Spleen (tissue), 11 donors: Measurements from ENCODE around the gene IL3RA. TPM values are rescaled to one million over a fixed set of nuclear protein-coding genes. Genes with fewer than 3 reads are reported as not detected.
A peak's percentile ranks its signal among the peaks of the same experiment; 100 is the strongest.

Experiments used
- DNase-seq: peaks from one replicate; pipeline ENCODE4 v3.0.0-alpha.2; 2020
- H3K27ac ChIP-seq, 8 donors: fragments of 200-600 bp; sonication (generic) in 7 of 8; 1 replicate in 4 of 8; 2 replicates in 4 of 8; pipeline versions ENCODE4 v1.5.0 to v1.8.0; 2016 to 2021; ENCODE audit warnings: inconsistent platforms in 4 of 8, mild to moderate bottlenecking in 4 of 8, moderate library complexity in 1 of 8
- H3K27me3 ChIP-seq, 7 donors: fragments of 200-600 bp; sonication (generic) in 6 of 7; replicated peaks in 1 of 7; 1 replicate in 4 of 7; 2 replicates in 3 of 7; pipeline versions ENCODE4 v1.5.0 to v1.8.0; 2016 to 2021; ENCODE audit warnings: inconsistent platforms in 3 of 7, mild to moderate bottlenecking in 1 of 7
- H3K36me3 ChIP-seq, 6 donors: fragments of 200-600 bp; sonication (generic) in 5 of 6; 1 replicate in 4 of 6; 2 replicates in 2 of 6; pipeline versions ENCODE4 v1.5.0 to v1.8.0; 2016 to 2021; ENCODE audit warnings: inconsistent platforms in 2 of 6
- H3K4me1 ChIP-seq, 6 donors: fragments of 200-600 bp; sonication (generic) in 5 of 6; 1 replicate in 3 of 6; 2 replicates in 3 of 6; pipeline versions ENCODE4 v1.5.0 to v1.8.0; 2016 to 2021; ENCODE audit warnings: inconsistent platforms in 3 of 6
- H3K4me3 ChIP-seq, 8 donors: fragments of 200-600 bp; sonication (generic) in 7 of 8; 1 replicate in 4 of 8; 2 replicates in 4 of 8; pipeline versions ENCODE4 v1.5.0 to v1.8.0; 2016 to 2021; ENCODE audit warnings: inconsistent platforms in 4 of 8, mild to moderate bottlenecking in 4 of 8, moderate library complexity in 2 of 8
- H3K9me3 ChIP-seq, 8 donors: fragments of 200-600 bp; sonication (generic) in 7 of 8; 1 replicate in 4 of 8; 2 replicates in 4 of 8; pipeline versions ENCODE4 v1.5.0 to v1.8.0; 2016 to 2021; ENCODE audit warnings: inconsistent platforms in 4 of 8
- CTCF ChIP-seq, 11 experiments: fragments of 200-600 bp in 7 of 11; fragments of 450-650 bp in 4 of 11; sonication (generic) in 4 of 11; IDR thresholded peaks in 8 of 11; conservative IDR thresholded peaks in 3 of 11; 1 replicate in 7 of 11; 2 replicates in 4 of 11; pipeline versions ENCODE4 v1.4.0 to v1.8.0; 2016 to 2021; ENCODE audit warnings: antibody characterized with exemption in 11 of 11, inconsistent platforms in 4 of 11, mild to moderate bottlenecking in 1 of 11
- POLR2A ChIP-seq, 3 donors: fragments of 450-650 bp; IDR thresholded peaks; one replicate each; pipeline ENCODE4 v1.5.1; 2017; ENCODE audit warnings: antibody characterized with exemption in 3 of 3, mild to moderate bottlenecking in 1 of 3
- POLR2AphosphoS5 ChIP-seq, 3 donors: sonication (generic); formaldehyde crosslinking; IDR thresholded peaks; one replicate each; pipeline ENCODE4 v1.5.1; 2017; ENCODE audit warnings: antibody characterized with exemption in 3 of 3
- WGBS, 5 donors: extraction: QIAGEN DNeasy Blood & Tissue Kit in 3 of 5; methylation state at CpG; one replicate each; pipeline versions ENCODE4 v1.1.5 to v1.1.7; 2013 to 2018; 5-methylcytosine and 5-hydroxymethylcytosine counted together
- intact Hi-C: fragments of 100-400 bp; cut with DNase I; formaldehyde crosslinking; loops from one replicate; pipeline ENCODE4 v1.15.0; 2023; ENCODE audit warnings: low total_unique reads
- polyA plus RNA-seq, 3 donors: library from polyadenylated mRNA; stranded (reverse); fragments of 200-250 nt; gene quantifications; one replicate each; pipeline ENCODE4 v1.2.1, GENCODE V29; 2013
- total RNA-seq, 7 donors: library from RNA; depleted of rRNA in 3 of 7; stranded (reverse); fragments of >200 nt in 3 of 7; fragmentation: NEBNext Ultra II Directional in 4 of 7; extraction: Animal tissue kit (Norgen Biotek cat#: 25700) in 4 of 7; gene quantifications; one replicate each; pipeline versions ENCODE4 v1.1.0 to v1.2.1, GENCODE V29; 2016 to 2021
- donor health status: healthy with polysubstance abuse.
- donor health status: DM: no; HTN: no; CAD: no; lungs with moderate emphysema.
- donor health status: DM: no; HTN: no; CAD: no.
- donor health status: Bipolar disorder and iron deficiency.
- donor health status: healthy.
- donor health status: DM: no; HTN: no; CAD: no.
- donor health status: DM: yes; HTN: yes; CAD: no.

The IL3RA gene
- total and polyA plus RNA-seq, 10 donors, result 2.4 to 11.2 (median 7.0) TPM

GRCh38 chrX:1416965-1417760, 80.6 kb downstream of the IL3RA start:
- no peak overlapping the region for H3K27ac ChIP-seq
- peaks cover 3 to 23% (median 19%) of the 10 kb centered on the region in 8 donors for H3K9me3 ChIP-seq
- peak; percentile 40 for DNase-seq
- H3K36me3 ChIP-seq, result peaks cover 0 to 85% (median 49%) of the 10 kb centered on the region in 6 donors
- no peak overlapping the region for H3K4me3 ChIP-seq
- no peaks in the 10 kb centered on the region for H3K27me3 ChIP-seq
- 71 to 87% (median 81%) methylated on average over 8 to 14 of the region's 14 CpGs for WGBS, 5 donors
- intact Hi-C loops, result no loop called here
- no peaks in the 10 kb centered on the region for H3K4me1 ChIP-seq
- TF ChIP-seq POLR2A (IDR thresholded peaks at IDR 0.05), result no peak
- no peak for TF ChIP-seq POLR2AphosphoS5 (IDR thresholded peaks at IDR 0.05)
- no peak for TF ChIP-seq CTCF (IDR thresholded peaks at IDR 0.05 in 8 of 11, conservative IDR thresholded peaks at IDR 0.05 in 3 of 11)

DNA sequence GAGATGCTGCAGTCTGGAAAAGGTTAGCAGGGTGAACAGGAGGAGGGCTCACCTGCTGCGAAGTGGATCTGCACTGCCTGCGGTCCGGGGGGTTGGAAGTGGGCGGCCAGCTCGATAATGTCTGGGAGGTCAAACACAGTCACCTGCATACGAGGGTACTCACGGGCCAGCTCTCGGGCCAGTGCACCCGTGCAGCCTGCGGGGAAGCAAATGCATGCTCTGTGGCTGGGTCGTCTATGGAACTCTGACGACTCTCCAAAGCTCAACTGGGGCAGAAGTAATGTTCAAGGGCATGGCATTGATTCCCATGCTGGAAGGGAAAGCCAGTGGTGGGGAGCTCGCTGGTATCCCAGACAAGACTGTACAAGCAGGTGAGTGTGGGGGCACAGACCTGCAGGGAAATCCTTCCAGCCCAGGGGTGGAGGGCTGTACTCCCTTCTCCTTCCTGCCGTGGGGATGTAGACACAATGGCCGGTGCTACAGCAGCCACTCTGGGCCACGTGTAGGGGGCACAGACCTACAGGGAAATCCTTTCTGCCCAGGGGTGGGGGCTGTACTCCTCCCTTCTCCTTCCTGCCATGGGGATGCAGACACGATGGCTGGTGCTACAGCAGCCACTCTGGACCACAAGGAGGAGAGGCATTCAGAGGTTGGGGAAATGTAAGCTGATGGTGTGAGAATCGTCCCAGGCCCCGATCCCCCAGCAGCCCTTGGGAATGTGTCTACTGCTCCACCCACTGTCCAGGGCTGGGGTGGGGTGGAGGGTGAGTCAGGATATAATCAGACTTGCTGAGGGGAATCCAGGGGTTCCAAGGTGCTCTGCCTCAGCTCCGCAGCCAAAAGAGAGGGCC, 81.6 kb downstream of the IL3RA start:
- Histone ChIP-seq H3K36me3 (peaks cover 0 to 85% (median 49%) of the 10 kb centered on the region in 6 donors), H3K27me3 (no peaks in the 10 kb centered on the region), H3K4me3 (no peak overlapping the region), H3K4me1 (no peaks in the 10 kb centered on the region), H3K9me3 (peaks cover 3 to 33% (median 29%) of the 10 kb centered on the region in 8 donors), H3K27ac (no peak overlapping the region)
- TF ChIP-seq POLR2AphosphoS5 (IDR thresholded peaks at IDR 0.05) (peak in 2 of 3 donors; percentile 24 to 55), CTCF (IDR thresholded peaks at IDR 0.05 in 8 of 11, conservative IDR thresholded peaks at IDR 0.05 in 3 of 11) (no peak)
- 92 to 94% (median 92%) methylated on average over 12 to 20 of the region's 20 CpGs for WGBS, 5 donors
- peak; percentile 67 for DNase-seq
- intact Hi-C loops, result no loop called here

GRCh38 chrX:1418901-1419544, 82.4 kb downstream of the IL3RA start:
- Histone ChIP-seq H3K4me3 (no peak overlapping the region), H3K4me1 (no peaks in the 10 kb centered on the region), H3K9me3 (peaks cover 3 to 40% (median 33%) of the 10 kb centered on the region in 8 donors), H3K36me3 (peaks cover 0 to 81% (median 43%) of the 10 kb centered on the region in 6 donors), H3K27ac (no peak overlapping the region), H3K27me3 (no peaks in the 10 kb centered on the region)
- 91 to 95% (median 94%) methylated on average over 22 to 29 of the region's 29 CpGs for WGBS, 5 donors
- intact Hi-C loops, result no loop called here
- DNase-seq, result peak; percentile 76
- TF ChIP-seq POLR2AphosphoS5 (IDR thresholded peaks at IDR 0.05) (peak; percentile 6 to 70 (median 41)), POLR2A (IDR thresholded peaks at IDR 0.05) (no peak)

- Histone ChIP-seq H3K27me3 (no peaks in the 10 kb centered on the region), H3K4me1 (no peaks in the 10 kb centered on the region), H3K9me3 (peaks cover 3 to 41% (median 33%) of the 10 kb centered on the region in 8 donors), H3K4me3 (no peak overlapping the region), H3K27ac (no peak overlapping the region), H3K36me3 (peaks cover 0 to 74% (median 38%) of the 10 kb centered on the region in 6 donors)
- TF ChIP-seq POLR2AphosphoS5 (IDR thresholded peaks at IDR 0.05), result peak in 2 of 3 donors; percentile 31 to 36
- TF ChIP-seq POLR2A (IDR thresholded peaks at IDR 0.05), result no peak
- intact Hi-C loops, result no loop called here
- WGBS, 5 donors, result 89 to 94% (median 90%) methylated on average over 17 to 19 of the region's 19 CpGs
- DNase-seq, result peak; percentile 70
Observed at GRCh38 chrX:1419545-1420355, 83.2 kb downstream of the IL3RA start.
